NB4 (cell line): Measurements from ENCODE around the gene SULT6B1.

Experiments
- DNase-seq: peaks from one replicate; pipeline ENCODE4 v3.0.0; 2010; ENCODE audit warnings: low read depth
- H3K4me3 ChIP-seq: one replicate; pipeline ENCODE4 v1.5.1; 2011; ENCODE audit warnings: mild to moderate bottlenecking, low read depth, low read length, moderate library complexity
- MAX ChIP-seq: IDR thresholded peaks from 2 replicates; pipeline ENCODE4 v1.6.1; 2011; ENCODE audit warnings: low read depth, low read length
- MYC ChIP-seq: IDR thresholded peaks from 2 replicates; pipeline ENCODE4 v1.6.1; 2011; ENCODE audit warnings: low read depth, low read length
- POLR2A ChIP-seq: IDR thresholded peaks from 2 replicates; pipeline ENCODE4 v1.6.1; 2011; ENCODE audit warnings: mild to moderate bottlenecking; ENCODE audit not compliant: insufficient read length; ENCODE audit errors: extremely low read depth
- TF ChIP-seq, protein P1 (sequence below): IDR thresholded peaks from one replicate; pipeline ENCODE4 v1.5.1; 2012; ENCODE audit warnings: low read depth, low read length

Gene SULT6B1

GRCh38 chr2:37146062-37146461 lies 42.4 kb downstream of the SULT6B1 start:
- no peak for TF ChIP-seq MAX
- TF ChIP-seq MYC, result no peak
- no peak for TF ChIP-seq POLR2A
- TF ChIP-seq, protein P1, sequence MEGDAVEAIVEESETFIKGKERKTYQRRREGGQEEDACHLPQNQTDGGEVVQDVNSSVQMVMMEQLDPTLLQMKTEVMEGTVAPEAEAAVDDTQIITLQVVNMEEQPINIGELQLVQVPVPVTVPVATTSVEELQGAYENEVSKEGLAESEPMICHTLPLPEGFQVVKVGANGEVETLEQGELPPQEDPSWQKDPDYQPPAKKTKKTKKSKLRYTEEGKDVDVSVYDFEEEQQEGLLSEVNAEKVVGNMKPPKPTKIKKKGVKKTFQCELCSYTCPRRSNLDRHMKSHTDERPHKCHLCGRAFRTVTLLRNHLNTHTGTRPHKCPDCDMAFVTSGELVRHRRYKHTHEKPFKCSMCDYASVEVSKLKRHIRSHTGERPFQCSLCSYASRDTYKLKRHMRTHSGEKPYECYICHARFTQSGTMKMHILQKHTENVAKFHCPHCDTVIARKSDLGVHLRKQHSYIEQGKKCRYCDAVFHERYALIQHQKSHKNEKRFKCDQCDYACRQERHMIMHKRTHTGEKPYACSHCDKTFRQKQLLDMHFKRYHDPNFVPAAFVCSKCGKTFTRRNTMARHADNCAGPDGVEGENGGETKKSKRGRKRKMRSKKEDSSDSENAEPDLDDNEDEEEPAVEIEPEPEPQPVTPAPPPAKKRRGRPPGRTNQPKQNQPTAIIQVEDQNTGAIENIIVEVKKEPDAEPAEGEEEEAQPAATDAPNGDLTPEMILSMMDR, result no peak
- DNase-seq, result no peak

GRCh38 chr2:37143974-37144373 lies 44.5 kb downstream of the SULT6B1 start:
- peak; percentile 37 for DNase-seq
- no peak overlapping the region for H3K4me3 ChIP-seq
- TF ChIP-seq POLR2A (no peak), MYC (no peak), MAX (no peak)
- TF ChIP-seq, protein P1, result no peak

More at GRCh38 chr2:37146062-37146461, 42.4 kb downstream of the SULT6B1 start:
- H3K4me3 ChIP-seq, result no peak overlapping the region

- H3K4me3 ChIP-seq, result no peak overlapping the region
Observed at GRCh38 chr2:37142546-37142945, 45.9 kb downstream of the SULT6B1 start.

DNA sequence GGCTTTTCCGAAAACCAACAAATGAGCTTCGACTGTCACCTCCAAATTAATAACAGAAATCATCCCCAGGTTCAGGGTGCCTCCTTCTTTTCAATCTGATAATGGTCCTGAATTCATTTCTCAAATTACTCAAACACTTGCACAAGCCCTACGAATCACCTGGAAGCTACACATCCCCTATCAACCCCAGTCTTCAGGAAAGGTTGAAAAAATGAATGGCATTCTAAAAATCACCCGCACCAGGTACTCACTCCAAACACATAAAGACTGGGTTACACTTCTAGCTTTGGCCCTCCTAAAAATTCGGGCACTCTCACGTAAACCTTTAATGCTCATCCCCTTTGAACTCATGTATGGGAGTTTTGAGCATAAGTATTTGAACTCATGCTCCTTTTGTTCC lies 55.6 kb downstream of the SULT6B1 start:
- H3K4me3 ChIP-seq, result no peak overlapping the region
- DNase-seq, result no peak
- TF ChIP-seq MAX (no peak), MYC (no peak)
- TF ChIP-seq, protein P1, result no peak

More at GRCh38 chr2:37142546-37142945, 45.9 kb downstream of the SULT6B1 start:
- TF ChIP-seq MAX (no peak), POLR2A (no peak), MYC (no peak)
- TF ChIP-seq, protein P1, result no peak
- DNase-seq, result no peak

DNA sequence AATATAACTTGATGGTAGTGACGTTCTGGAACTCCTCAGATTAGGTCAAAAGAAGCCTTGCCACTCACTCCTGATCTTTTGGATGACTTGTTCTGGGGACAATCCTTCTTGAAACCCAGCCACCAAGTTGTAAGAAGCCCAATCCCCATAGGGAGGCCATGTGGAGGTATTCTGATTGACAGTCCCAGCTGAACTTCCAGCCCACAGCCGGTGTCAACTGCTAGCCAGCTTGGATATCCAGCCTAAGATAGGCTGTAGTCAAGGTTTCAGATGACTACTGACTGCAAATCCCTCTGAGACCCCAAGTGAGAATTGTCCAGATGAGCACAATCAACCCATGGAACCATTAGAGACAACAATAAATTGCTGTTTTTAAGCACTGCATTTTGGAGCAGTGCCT lies 63.1 kb downstream of the SULT6B1 start:
- no peak for TF ChIP-seq MAX
- TF ChIP-seq, protein P1, result no peak
- TF ChIP-seq POLR2A, result no peak
- no peak for TF ChIP-seq MYC
- DNase-seq, result no peak

GRCh38 chr2:37119157-37119556 lies 69.3 kb downstream of the SULT6B1 start:
- DNase-seq, result peak; percentile 24
- TF ChIP-seq, protein P1, result no peak

More for the DNA sequence above, 63.1 kb downstream of the SULT6B1 start:
- H3K4me3 ChIP-seq, result no peak overlapping the region

More at GRCh38 chr2:37119157-37119556, 69.3 kb downstream of the SULT6B1 start:
- no peak overlapping the region for H3K4me3 ChIP-seq
